Mesothelial cell of epicardium (in vitro differentiated cells): Measurements from ENCODE around the gene ENO2. TPM values are rescaled to one million over a fixed set of nuclear protein-coding genes. Genes with fewer than 3 reads are reported as not detected.
A peak's percentile ranks its signal among the peaks of the same experiment; 100 is the strongest.
"Not testable (repeated sequence)": the region's sequence is repeated elsewhere in the genome, so short reads cannot be mapped to it uniquely, and the experiment has no call there.

Source experiments
- DNase-seq, 2 experiments: peaks; one replicate each; pipeline ENCODE4 v3.0.0; 2021; ENCODE audit warnings: low spot score in 2 of 2; ENCODE audit not compliant: unreplicated experiment in 2 of 2
- H3K27ac Mint-ChIP-seq: 2 replicates; pipeline ENCODE4 v1.8.0; 2021; ENCODE audit warnings: mixed read lengths
- H3K27me3 Mint-ChIP-seq: 2 replicates; pipeline ENCODE4 v1.8.0; 2021; ENCODE audit warnings: low read depth, mixed read lengths
- H3K36me3 Mint-ChIP-seq: 2 replicates; pipeline ENCODE4 v1.8.0; 2021; ENCODE audit warnings: mixed read lengths
- H3K4me1 Mint-ChIP-seq: 2 replicates; pipeline ENCODE4 v1.8.0; 2021; ENCODE audit warnings: mixed read lengths
- H3K4me3 Mint-ChIP-seq: 2 replicates; pipeline ENCODE4 v1.8.0; 2021; ENCODE audit warnings: mild to moderate bottlenecking, moderate library complexity, mixed read lengths
- H3K9me3 Mint-ChIP-seq: 2 replicates; pipeline ENCODE4 v1.8.0; 2021; ENCODE audit warnings: mixed read lengths
- CTCF ChIP-seq: fragments of 200-600 bp; sonication (generic); IDR thresholded peaks from one replicate; pipeline ENCODE4 v1.5.0; 2021; ENCODE audit warnings: antibody characterized with exemption; ENCODE audit not compliant: unreplicated experiment
- total RNA-seq: library from RNA; stranded (reverse); gene quantifications from 3 replicates; pipeline ENCODE4 v1.2.1, GENCODE V29; 2021

The ENO2 gene
- total RNA-seq, 1 donor from 2014 or later = 30.7 TPM

- H3K4me3 Mint-ChIP-seq = no peak overlapping the region
- no peaks in the 10 kb centered on the region for H3K36me3 Mint-ChIP-seq
- TF ChIP-seq CTCF = no peak
- H3K9me3 Mint-ChIP-seq = no peaks in the 10 kb centered on the region
- no peak for DNase-seq
- peaks cover 20% of the 10 kb centered on the region for H3K4me1 Mint-ChIP-seq
- no peaks in the 10 kb centered on the region for H3K27me3 Mint-ChIP-seq
- no peak overlapping the region for H3K27ac Mint-ChIP-seq
These were observed 26.9 kb upstream of the ENO2 start for GRCh38 chr12:6887460-6887859.

DNA sequence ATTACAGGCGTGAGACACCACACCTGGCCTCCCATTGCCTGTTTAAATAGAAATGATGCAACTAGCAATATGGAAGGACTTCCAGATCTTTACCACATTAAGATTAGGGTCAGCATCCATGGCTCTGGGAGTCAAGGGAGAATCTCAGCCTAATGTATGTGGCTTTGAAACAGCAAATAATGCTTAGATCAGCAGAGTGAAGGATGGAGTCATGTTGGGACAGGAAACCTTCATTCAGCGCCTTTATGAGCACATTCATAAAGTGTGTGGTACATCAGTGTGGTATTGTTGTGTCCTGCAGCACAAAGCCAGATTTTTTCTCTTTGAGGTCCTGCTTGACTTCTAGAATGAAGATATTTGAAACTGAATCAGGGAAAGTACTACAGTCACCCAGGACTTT, 26.0 kb upstream of the ENO2 start:
- H3K4me1 Mint-ChIP-seq = peaks cover 20% of the 10 kb centered on the region
- no peaks in the 10 kb centered on the region for H3K36me3 Mint-ChIP-seq
- H3K9me3 Mint-ChIP-seq = no peaks in the 10 kb centered on the region
- no peak overlapping the region for H3K4me3 Mint-ChIP-seq
- H3K27ac Mint-ChIP-seq = no peak overlapping the region
- DNase-seq = no peak
- no peaks in the 10 kb centered on the region for H3K27me3 Mint-ChIP-seq
- no peak for TF ChIP-seq CTCF

DNA sequence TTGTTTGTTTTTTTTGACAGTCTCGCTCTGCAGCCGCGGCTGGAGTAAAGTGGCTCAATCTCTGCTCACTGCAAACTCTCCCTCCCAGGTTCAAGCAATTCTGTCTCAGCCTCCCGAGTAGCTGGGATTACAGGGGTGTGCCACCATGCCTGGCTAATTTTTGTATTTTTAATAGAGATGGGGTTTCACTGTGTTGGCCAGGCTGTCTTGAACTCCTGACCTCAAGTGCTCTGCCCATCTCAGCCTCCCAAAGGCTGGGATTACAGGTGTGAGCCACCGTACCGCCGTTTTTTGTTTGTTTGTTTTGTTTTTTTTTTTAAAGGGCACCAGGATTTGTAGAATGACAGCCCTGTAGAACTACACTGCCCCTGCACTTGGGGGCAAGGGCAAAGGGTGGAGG, 25.6 kb upstream of the ENO2 start:
- H3K27me3 Mint-ChIP-seq, H3K36me3 Mint-ChIP-seq, DNase-seq, H3K9me3 Mint-ChIP-seq, H3K4me3 Mint-ChIP-seq, H3K27ac Mint-ChIP-seq: not testable (repeated sequence)
- H3K4me1 Mint-ChIP-seq = peaks cover 20% of the 10 kb centered on the region

GRCh38 chr12:6889775-6890573, 24.4 kb upstream of the ENO2 start:
- H3K27me3 Mint-ChIP-seq, H3K36me3 Mint-ChIP-seq, H3K9me3 Mint-ChIP-seq, DNase-seq: not testable (repeated sequence)
- Mint-ChIP-seq H3K27ac (peak overlapping the region; percentile 96), H3K4me3 (peak overlapping the region; percentile 70), H3K4me1 (peaks cover 20% of the 10 kb centered on the region)

GRCh38 chr12:6890789-6891645, 23.4 kb upstream of the ENO2 start:
- Mint-ChIP-seq H3K27ac (peak overlapping the region; percentile 96), H3K9me3 (no peaks in the 10 kb centered on the region), H3K36me3 (no peaks in the 10 kb centered on the region), H3K27me3 (no peaks in the 10 kb centered on the region), H3K4me1 (peaks cover 14% of the 10 kb centered on the region), H3K4me3 (peak overlapping the region; percentile 70)
- peak; percentile 83 for TF ChIP-seq CTCF
- peak; percentile 99 to 100 for DNase-seq

GRCh38 chr12:6891646-6892001, 22.8 kb upstream of the ENO2 start:
- Mint-ChIP-seq H3K4me1 (peaks cover 11% of the 10 kb centered on the region), H3K27me3 (no peaks in the 10 kb centered on the region), H3K36me3 (no peaks in the 10 kb centered on the region), H3K9me3 (no peaks in the 10 kb centered on the region), H3K27ac (peak overlapping the region; percentile 96), H3K4me3 (peak overlapping the region; percentile 70)
- no peak for DNase-seq
- no peak for TF ChIP-seq CTCF

DNA sequence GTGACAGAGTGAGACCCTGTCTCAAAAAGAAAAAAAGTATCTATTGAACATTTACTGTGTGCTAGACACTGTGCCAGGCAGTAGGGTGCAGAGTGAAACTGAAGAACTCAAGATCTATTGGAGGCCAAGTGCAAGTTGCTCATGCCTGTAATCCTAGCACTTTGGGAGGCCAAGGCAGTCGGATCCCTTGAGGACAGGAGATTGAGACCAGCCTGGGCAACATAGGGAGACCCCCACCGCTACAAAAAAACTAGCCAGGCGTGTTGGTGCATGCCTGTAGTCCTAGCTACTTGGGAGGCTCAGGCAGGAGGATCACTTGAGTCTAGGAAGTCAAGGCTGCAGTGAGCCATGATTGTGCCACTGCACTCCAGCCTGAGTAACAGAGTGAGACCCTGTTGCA, 21.7 kb upstream of the ENO2 start:
- not testable (repeated sequence) for H3K4me3 Mint-ChIP-seq, H3K36me3 Mint-ChIP-seq, DNase-seq, H3K27me3 Mint-ChIP-seq, H3K27ac Mint-ChIP-seq, H3K9me3 Mint-ChIP-seq
- peaks cover 11% of the 10 kb centered on the region for H3K4me1 Mint-ChIP-seq
